IPS-NIHi7 (cell line): Measurements from ENCODE around the gene ARG1.

ENCODE experiments used
- DNase-seq: peaks from one replicate; pipeline ENCODE4 v3.0.0; 2012; ENCODE audit warnings: mixed read lengths; ENCODE audit errors: extremely low spot score

Gene ARG1

DNA sequence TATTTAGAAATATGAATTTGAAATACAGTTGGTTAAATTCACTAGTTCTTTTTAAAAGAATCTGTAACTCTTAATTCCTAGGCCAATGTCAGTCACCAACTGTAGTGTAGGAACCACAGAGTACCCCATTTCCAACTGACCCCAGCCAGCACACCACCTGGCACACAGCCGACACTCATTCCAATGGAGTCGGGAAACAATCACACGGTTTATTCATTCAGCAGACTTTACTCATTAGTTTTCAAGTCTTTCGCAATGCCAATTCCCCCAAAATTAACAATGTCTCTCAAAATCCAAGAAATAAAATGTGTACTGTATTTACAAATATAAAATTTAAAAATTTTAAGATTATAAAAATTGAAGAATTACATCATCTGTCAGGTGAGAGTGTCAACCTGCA is 13.5 kb downstream of the ARG1 start:
- DNase-seq: no peak

DNA sequence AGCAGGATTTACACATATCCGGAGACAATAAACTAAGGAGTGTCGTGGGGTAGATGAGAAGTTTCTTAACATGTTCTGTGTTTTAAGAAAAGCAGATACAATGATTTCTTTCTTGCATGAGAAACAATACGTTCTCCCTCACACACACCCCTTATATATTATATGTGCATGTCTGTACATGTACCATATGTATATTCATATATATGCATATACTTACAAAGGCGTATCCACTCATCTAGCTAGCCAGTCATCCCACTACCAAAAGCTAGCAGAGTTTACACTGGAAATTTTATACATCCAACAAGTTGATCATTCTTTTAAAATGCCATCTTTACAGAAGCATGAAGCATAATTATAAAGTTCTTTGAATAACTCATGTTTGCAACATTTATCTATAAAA is 14.9 kb downstream of the ARG1 start:
- no peak for DNase-seq

GRCh38 chr6:131588643-131589042 is 15.6 kb downstream of the ARG1 start:
- DNase-seq: no peak

DNA sequence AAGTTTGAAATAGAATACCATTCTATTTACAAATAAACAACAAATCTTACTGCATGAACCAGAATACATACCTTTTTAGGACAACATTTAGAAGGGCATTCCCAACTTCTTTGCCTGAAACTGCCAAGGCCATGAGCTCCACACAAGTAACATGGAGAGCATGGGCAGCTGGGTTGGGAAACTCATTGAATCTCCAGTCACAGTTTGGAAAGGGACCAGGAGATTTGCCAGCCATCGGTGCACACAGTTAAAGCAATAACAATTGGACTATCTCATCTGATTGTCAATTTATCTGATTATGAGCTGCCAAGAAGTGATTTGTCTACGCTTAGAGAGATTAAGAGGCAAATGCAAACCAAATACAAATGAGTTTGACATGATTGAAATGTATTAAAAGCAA is 19.9 kb downstream of the ARG1 start:
- DNase-seq: no peak

- no peak for DNase-seq
Measured at GRCh38 chr6:131594074-131594473, 21.0 kb downstream of the ARG1 start.

GRCh38 chr6:131597446-131597845 is 24.4 kb downstream of the ARG1 start:
- peak; percentile 15 for DNase-seq

DNA sequence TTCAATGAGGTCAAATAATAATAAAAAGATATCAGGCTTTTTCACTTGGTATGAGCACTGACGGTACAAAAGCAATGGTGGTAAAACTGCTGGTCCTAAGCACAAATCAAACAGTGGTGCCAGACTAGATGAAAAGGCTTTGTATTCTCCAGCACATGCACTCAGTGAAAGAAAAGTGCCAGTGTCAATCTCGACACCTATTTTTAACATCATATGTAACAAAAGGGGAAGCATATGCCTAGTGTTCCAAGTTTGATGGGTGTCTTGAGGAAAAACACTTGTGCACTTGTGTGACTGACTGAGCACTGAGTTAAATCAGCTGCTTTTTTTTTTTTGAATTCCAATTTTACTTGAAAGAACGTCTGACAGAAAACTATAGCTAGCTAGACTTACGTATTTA is 27.7 kb downstream of the ARG1 start:
- no peak for DNase-seq

DNA sequence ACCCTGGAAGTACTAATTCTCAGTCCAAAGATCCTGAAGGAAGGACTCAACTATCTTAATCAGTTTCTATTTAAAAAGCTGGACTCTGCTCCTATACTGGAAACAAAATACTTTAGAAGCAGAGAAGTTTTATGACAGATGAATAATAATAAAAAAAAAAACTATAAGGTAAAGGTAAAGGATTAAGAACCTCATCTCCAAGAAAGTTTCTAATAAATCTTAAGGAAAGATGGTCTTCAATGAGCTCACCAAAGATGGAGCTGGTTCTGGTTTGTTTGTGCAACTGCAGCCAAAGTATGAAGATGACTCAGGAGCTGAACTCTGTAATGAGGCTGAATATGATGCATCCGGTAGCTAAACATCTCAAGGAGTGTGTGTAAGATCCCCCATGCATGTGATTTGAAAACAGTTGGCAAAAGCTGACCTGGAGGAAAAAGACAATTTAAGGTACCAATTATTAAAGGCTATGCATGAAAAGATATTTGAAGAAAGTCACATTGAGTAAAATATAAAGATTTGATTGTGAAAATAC is 29.8 kb downstream of the ARG1 start:
- DNase-seq: no peak

GRCh38 chr6:131613296-131613925 is 40.4 kb downstream of the ARG1 start:
- DNase-seq: no peak

DNA sequence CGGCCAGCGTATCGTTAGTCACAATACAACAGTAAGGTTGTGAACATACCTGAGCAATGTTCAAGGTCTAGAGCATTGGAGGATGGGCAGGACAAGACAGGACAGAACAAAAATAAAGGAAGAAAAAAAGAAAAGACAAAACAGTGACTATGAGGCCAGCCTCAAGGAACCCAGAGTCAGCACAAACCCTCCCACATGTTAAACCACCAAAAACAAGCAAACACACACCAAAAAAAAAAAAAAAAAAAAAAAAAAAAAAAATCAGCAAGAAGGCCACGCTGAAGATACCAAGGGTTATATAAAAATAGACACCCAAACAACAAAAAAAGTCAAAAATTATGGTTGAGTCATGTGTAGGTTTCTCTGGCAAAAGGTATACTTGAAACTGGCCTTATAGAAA is 42.2 kb downstream of the ARG1 start:
- DNase-seq: no peak

- peak; percentile 94 for DNase-seq
Measured at GRCh38 chr6:131627724-131628682, 55.0 kb downstream of the ARG1 start, which contains the start of gene MED23. TSS of gene MED23 (minus strand) at chr6:131628242. CDS start at chr6:131628049, 193 bp downstream.

- no peak for DNase-seq
Measured at GRCh38 chr6:131628726-131629125, 55.7 kb downstream of the ARG1 start.

GRCh38 chr6:131629651-131630050 is 56.6 kb downstream of the ARG1 start:
- no peak for DNase-seq

DNA sequence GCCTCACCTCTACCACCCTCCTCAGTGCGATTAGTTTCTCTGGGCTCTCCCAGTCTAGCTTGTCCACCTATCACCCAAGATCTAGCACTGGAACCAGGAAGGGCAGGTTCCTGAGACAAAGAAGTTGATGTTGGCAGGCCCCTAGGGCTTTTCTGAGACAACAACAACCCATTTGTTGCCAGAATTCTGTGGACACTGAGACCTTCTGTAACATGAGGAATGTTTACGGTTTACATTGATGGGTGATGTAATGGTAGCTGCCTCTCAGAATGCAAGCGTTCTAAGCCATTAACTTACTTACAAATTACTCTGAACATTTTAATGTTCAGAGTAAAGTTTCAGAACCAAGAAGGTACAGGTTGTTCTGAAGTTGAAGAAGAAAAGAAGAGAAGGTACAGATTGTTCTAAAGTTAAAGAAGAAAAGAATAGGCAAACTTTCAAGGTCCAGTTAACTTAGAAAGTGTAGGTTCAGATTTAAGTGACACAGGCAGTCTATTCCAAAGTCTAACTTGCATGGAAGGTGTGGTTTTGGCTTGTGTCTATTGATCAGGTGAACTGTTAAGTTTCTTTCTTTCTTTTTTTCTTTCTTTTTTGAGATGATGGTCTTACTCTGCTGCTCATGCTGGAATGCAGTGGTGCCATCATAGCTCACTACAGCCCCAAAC is 58.7 kb downstream of the ARG1 start:
- no peak for DNase-seq
